Ammon's horn (tissue), 1 donor: ENCODE measurements around the gene GPR146.
"Not testable (repeated sequence)": the region's sequence is repeated elsewhere in the genome, so short reads cannot be mapped to it uniquely, and the experiment has no call there.

Source experiments
- DNase-seq: peaks from one replicate; pipeline ENCODE4 v3.0.0-alpha.2; 2016; ENCODE audit warnings: low spot score

GPR146 gene

GRCh38 chr7:1044189-1045068 lies at the start of gene GPR146:
TSS of gene GPR146 (plus strand) at chr7:1044546. CDS start at chr7:1057516, 12,970 bp downstream.
- peak; percentile 96 for DNase-seq

DNA sequence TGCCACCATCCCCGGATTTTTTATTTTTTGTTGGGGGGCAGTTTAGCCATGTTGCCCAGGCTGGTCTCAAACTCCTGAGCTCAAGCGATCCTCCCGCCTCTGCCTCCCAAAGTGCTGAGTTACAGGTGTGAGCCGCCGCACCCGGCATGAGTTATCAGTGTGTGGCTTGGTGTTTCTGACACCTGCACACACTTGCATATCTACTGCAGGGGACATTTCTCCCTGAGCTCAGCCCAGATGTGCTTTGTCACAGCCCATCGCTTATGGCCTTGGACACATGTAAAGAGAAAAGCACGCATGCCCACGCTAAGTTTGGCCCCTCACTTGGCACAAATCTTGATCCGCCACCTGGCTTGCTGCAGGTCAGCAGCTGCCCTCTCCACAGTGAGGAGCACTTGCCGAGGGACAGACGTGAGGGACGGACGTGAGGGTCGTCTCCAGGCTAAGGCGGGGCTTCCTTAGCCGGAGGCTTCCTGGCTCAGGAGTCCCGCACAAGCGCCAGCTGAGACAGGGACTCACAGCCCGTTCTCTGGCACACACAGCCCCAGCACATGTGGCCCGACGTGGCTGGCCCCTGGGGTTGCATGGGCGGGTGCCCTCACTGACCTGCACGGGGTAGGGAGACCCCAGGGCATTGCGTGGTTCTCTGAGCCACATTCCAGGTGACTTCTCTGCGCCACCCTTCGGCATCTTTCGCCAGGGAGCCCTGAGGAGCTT lies 49.6 kb upstream of the GPR146 start:
- no peak for DNase-seq

- DNase-seq: no peak
Measured at GRCh38 chr7:995571-995970, 48.8 kb upstream of the GPR146 start.

DNA sequence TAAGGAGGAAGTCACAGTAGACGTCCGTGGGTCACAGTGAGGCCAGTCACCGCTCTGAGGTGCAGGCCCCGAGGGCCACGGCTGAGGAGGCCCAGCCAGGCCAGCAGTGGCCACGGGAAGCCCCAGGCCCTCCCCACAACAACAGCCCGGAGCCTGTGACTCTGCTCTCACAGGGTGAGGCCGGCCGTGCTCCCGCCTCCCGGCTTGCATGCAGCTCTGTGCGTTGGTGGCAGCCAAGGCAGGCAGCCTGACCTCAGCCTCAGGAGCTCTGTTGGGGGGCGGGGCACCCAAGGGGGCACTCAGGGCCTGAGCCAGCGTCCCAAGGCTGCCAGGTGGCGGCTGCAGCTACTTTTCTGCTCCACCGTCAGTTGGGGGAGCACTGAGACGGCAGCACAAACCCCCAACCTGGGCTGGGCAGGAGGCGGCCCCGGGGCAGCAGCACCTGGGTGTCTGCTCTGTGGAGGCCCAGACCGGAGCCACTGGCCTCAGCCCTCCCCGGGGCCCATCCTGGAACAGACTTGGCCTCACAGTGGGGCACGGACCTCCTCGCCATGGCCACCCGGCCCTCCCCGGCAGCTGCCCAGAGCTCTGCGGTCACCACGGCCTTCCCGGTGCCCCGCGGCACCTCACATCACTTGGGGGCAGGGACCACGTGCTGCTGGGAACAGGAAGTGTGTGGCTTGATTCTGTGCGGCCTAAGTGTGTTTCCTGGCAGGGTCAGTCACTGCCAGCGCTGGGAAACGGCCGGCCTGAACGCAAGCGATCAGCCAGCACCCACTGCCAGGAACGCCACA lies 48.1 kb upstream of the GPR146 start:
- no peak for DNase-seq

- no peak for DNase-seq
Measured at GRCh38 chr7:997404-998395, 46.6 kb upstream of the GPR146 start.

- DNase-seq: no peak
Measured at GRCh38 chr7:999149-999879, 45.0 kb upstream of the GPR146 start.

- DNase-seq: no peak
Measured at GRCh38 chr7:999941-1000935, 44.1 kb upstream of the GPR146 start.

DNA sequence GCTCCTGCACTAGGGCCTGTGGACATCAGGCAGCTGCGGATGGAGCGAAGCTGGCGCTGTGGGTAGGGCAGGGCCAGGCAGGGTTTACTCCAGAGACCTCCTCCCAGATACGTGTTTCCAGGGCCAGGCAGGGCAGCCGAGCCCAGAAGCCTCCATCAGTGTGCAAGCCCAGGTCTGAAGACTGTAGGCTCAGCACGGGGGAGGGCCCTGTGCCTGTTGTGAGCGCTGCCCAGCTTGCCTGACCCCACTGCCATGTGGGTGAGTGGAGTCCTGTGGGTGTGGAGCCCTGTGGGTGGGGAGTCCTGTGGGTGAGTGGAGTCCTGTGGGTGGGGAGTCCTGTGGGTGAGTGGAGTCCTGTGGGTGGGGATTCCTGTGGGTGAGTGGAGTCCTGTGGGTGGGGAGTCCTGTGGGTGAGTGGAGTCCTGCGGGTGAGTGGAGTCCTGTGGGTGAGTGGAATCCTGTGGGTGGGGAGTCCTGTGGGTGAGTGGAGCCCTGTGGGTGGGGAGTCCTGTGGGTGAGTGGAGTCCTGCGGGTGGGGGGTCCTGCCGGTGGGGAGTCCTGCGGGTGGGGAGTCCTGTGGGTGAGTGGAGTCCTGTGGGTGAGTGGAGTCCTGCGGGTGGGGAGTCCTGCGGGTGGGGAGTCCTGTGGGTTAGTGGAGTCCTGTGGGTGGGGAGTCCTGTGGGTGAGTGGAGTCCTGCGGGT lies 43.1 kb upstream of the GPR146 start:
- DNase-seq: not testable (repeated sequence)

GRCh38 chr7:1002026-1002425 lies 42.3 kb upstream of the GPR146 start:
- not testable (repeated sequence) for DNase-seq

DNA sequence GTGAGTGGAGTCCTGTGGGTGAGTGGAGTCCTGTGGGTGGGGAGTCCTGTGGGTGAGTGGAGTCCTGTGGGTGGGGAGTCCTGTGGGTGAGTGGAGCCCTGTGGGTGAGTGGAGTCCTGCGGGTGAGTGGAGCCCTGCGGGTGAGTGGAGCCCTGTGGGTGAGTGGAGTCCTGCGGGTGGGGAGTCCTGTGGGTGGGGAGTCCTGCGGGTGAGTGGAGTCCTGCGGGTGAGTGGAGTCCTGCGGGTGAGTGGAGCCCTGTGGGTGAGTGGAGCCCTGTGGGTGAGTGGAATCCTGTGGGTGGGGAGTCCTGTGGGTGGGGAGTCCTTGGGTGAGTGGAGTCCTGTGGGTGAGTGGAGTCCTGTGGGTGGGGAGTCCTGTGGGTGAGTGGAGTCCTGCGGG lies 41.9 kb upstream of the GPR146 start:
- not testable (repeated sequence) for DNase-seq

- DNase-seq: no peak
Measured at GRCh38 chr7:1004018-1004852, 40.1 kb upstream of the GPR146 start.

DNA sequence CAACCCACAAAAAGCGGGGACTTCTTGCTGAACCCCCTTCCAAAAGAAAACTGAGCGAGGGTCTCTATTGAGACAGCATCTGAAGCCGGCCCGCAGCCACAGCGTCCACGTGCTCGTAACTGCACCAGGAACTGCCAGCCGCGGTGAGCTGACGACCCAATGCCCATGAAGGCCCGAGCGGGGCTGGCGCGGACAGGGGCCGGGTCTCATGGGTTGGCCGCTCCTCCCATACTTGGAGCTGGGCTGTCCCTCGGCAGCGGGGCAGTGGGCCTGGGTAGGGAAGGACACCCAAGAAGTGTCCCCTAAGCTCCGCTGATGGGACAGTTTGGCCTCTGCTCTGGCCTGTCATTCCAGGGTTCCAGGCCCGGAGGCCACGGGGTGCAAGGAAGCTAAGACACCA lies 39.0 kb upstream of the GPR146 start:
- no peak for DNase-seq

GRCh38 chr7:1007901-1008300 lies 36.4 kb upstream of the GPR146 start:
- no peak for DNase-seq

GRCh38 chr7:1008733-1009363 lies 35.5 kb upstream of the GPR146 start:
- no peak for DNase-seq

- DNase-seq: no peak
Measured at GRCh38 chr7:1009747-1010146, 34.6 kb upstream of the GPR146 start.

DNA sequence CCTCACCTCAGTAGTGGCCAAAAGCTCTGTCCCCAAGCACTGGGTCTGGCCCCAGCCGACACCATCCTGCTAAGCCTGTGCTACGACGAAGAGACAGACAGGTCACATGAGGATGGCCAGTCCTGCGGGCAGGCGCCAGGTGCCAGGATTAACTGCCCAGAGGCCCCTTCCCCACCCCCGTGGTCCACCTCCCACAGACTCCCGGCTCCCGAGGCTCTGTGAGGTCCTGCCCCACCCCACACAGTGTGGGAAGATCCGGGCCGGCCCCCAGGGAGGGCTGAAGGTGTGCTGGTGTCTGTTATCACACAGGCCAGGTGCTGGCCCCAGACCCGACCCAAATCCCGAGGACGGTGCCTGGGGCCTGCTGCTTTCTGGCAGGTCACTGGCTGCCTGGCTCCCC lies 34.1 kb upstream of the GPR146 start:
- no peak for DNase-seq
